CD14-positive monocyte (primary cell): ENCODE results near the gene NPEPL1. TPM values are rescaled to one million over a fixed set of nuclear protein-coding genes. Genes with fewer than 3 reads are reported as not detected.
A peak's percentile ranks its signal among the peaks of the same experiment; 100 is the strongest.

Source experiments
- DNase-seq, 3 donors: peaks; one replicate each; pipeline ENCODE4 v3.0.0-alpha.2; 2011 to 2022
- H2AFZ ChIP-seq: 2 replicates; pipeline ENCODE4 v1.6.0; 2012; ENCODE audit warnings: mild to moderate bottlenecking, low read depth, low read length, inconsistent platforms; ENCODE audit not compliant: insufficient read depth, poor library complexity, severe bottlenecking
- H3K27ac ChIP-seq, 2 donors: 1 replicate in 1 of 2; 2 replicates in 1 of 2; pipeline ENCODE4 v1.5.1; 2012 to 2013; ENCODE audit warnings: low read length in 2 of 2, control low read depth in 1 of 2, inconsistent platforms in 1 of 2, low read depth in 1 of 2, mild to moderate bottlenecking in 1 of 2
- H3K27me3 ChIP-seq, 2 donors: one replicate each; pipeline versions ENCODE4 v1.6.0 to v1.6.1; 2011 to 2013; ENCODE audit warnings: low read length in 2 of 2; ENCODE audit not compliant: control insufficient read depth in 2 of 2, insufficient read depth in 2 of 2
- H3K36me3 ChIP-seq, 2 donors: replicated peaks in 1 of 2; 1 replicate in 1 of 2; 2 replicates in 1 of 2; pipeline versions ENCODE4 v1.5.1 to v1.6.1; 2012 to 2013; ENCODE audit warnings: low read length in 2 of 2, control low read depth in 1 of 2, inconsistent platforms in 1 of 2, mild to moderate bottlenecking in 1 of 2; ENCODE audit not compliant: insufficient read depth in 2 of 2, control insufficient read depth in 1 of 2
- H3K4me1 ChIP-seq, 2 donors: 1 replicate in 1 of 2; 2 replicates in 1 of 2; pipeline versions ENCODE4 v1.5.1 to v1.6.1; 2012 to 2013; ENCODE audit warnings: low read length in 2 of 2, control low read depth in 1 of 2, inconsistent platforms in 1 of 2, mild to moderate bottlenecking in 1 of 2, moderate library complexity in 1 of 2; ENCODE audit not compliant: insufficient read depth in 2 of 2, control insufficient read depth in 1 of 2
- H3K4me2 ChIP-seq: replicated peaks from 2 replicates; pipeline ENCODE3; 2012; ENCODE audit warnings: low read length, moderate library complexity, mild to moderate bottlenecking; ENCODE audit not compliant: poor library complexity, severe bottlenecking; ENCODE audit errors: extremely low read depth
- H3K4me3 ChIP-seq, 3 experiments: fragments of 200-600 bp in 1 of 3; sonication (generic) in 1 of 3; replicated peaks in 1 of 3; 1 replicate in 2 of 3; 2 replicates in 1 of 3; pipeline ENCODE4 v1.5.1; 2011 to 2013; ENCODE audit warnings: low read length in 3 of 3, mild to moderate bottlenecking in 3 of 3, control low read depth in 2 of 3, low read depth in 2 of 3, inconsistent platforms in 1 of 3, moderate library complexity in 1 of 3
- H3K79me2 ChIP-seq: 2 replicates; pipeline ENCODE4 v1.6.0; 2012; ENCODE audit warnings: mild to moderate bottlenecking, control low read depth, inconsistent platforms, low read length, moderate library complexity; ENCODE audit not compliant: insufficient read depth
- H3K9ac ChIP-seq: 2 replicates; pipeline ENCODE4 v1.6.0; 2017; ENCODE audit warnings: low read length, mild to moderate bottlenecking; ENCODE audit not compliant: insufficient read depth, poor library complexity, severe bottlenecking
- H3K9me3 ChIP-seq, 2 donors: replicated peaks in 1 of 2; 1 replicate in 1 of 2; 2 replicates in 1 of 2; pipeline versions ENCODE4 v1.5.1 to v1.6.1; 2012 to 2013; ENCODE audit warnings: low read length in 2 of 2, control low read depth in 1 of 2; ENCODE audit not compliant: control insufficient read depth in 1 of 2, insufficient read depth in 1 of 2
- H4K20me1 ChIP-seq: 2 replicates; pipeline ENCODE4 v1.6.0; 2012; ENCODE audit warnings: mild to moderate bottlenecking, low read length, control low read depth, moderate library complexity; ENCODE audit not compliant: insufficient read depth
- H3K27ac Mint-ChIP-seq, 7 donors: one replicate each; pipeline ENCODE4 v1.8.0; 2020; ENCODE audit warnings: mild to moderate bottlenecking in 7 of 7, mixed read lengths in 7 of 7, moderate library complexity in 6 of 7, inconsistent platforms in 2 of 7
- H3K27me3 Mint-ChIP-seq, 3 donors: one replicate each; pipeline ENCODE4 v1.8.0; 2021 to 2022; ENCODE audit warnings: low read depth in 3 of 3, mild to moderate bottlenecking in 3 of 3, mixed read lengths in 3 of 3, moderate library complexity in 3 of 3, inconsistent platforms in 1 of 3
- H3K36me3 Mint-ChIP-seq, 2 donors: one replicate each; pipeline ENCODE4 v1.8.0; 2020; ENCODE audit warnings: mixed read lengths in 2 of 2, inconsistent platforms in 1 of 2, mild to moderate bottlenecking in 1 of 2
- H3K4me1 Mint-ChIP-seq: one replicate; pipeline ENCODE4 v1.8.0; 2020; ENCODE audit warnings: mild to moderate bottlenecking, mixed read lengths
- H3K4me3 Mint-ChIP-seq, 2 donors: one replicate each; pipeline ENCODE4 v1.8.0; 2020; ENCODE audit warnings: mild to moderate bottlenecking in 2 of 2, mixed read lengths in 2 of 2, moderate library complexity in 1 of 2
- H3K9me3 Mint-ChIP-seq, 7 donors: one replicate each; pipeline ENCODE4 v1.8.0; 2020 to 2022; ENCODE audit warnings: mixed read lengths in 7 of 7, mild to moderate bottlenecking in 6 of 7, moderate library complexity in 6 of 7, inconsistent platforms in 2 of 7
- CTCF ChIP-seq: fragments of 200-600 bp; IDR thresholded peaks from one replicate; pipeline ENCODE4 v1.8.0; 2022; ENCODE audit warnings: antibody characterized with exemption, mild to moderate bottlenecking
- WGBS: methylation state at CpG from one replicate; pipeline ENCODE4 v1.1.5; 2013; ENCODE audit warnings: missing lambda C conversion rate; ENCODE audit not compliant: insufficient coverage; 5-methylcytosine and 5-hydroxymethylcytosine counted together
- intact Hi-C, 2 donors: fragments of 100-400 bp; cut with micrococcal nuclease; formaldehyde crosslinking; loops; one replicate each; pipeline versions ENCODE4 v1.15.0 to v1.15.1; 2023
- polyA plus RNA-seq, 3 donors: library from polyadenylated mRNA; depleted of rRNA in 1 of 3; unstranded in 2 of 3; stranded (reverse) in 1 of 3; fragments of 300-500 nt in 2 of 3; fragments of >200 nt in 1 of 3; fragmentation: Illumina TruSeq in 2 of 3; gene quantifications; 1 replicate in 2 of 3; 2 replicates in 1 of 3; pipeline ENCODE4 v1.2.3, GENCODE V29; 2012 to 2021

Gene NPEPL1
- polyA plus RNA-seq, 3 donors = 37.6 to 109 (median 39.6) TPM

GRCh38 chr20:58753267-58753921 is 60.8 kb downstream of the NPEPL1 start:
- no peak overlapping the region for H3K4me2 ChIP-seq
- no peak overlapping the region for H3K4me3 ChIP-seq
- no peak overlapping the region for H2AFZ ChIP-seq
- intact Hi-C loops = no loop called here
- H3K79me2 ChIP-seq = no peaks in the 10 kb centered on the region
- Mint-ChIP-seq H3K27ac (no peak overlapping the region), H3K4me3 (peak overlapping the region in 1 of 2 donors; percentile 22), H3K9me3 (no peaks in the 10 kb centered on the region), H3K4me1 (no peaks in the 10 kb centered on the region), H3K27me3 (peaks cover 4 to 22% (median 11%) of the 10 kb centered on the region in 3 donors), H3K36me3 (no peaks in the 10 kb centered on the region)
- no peaks in the 10 kb centered on the region for H3K36me3 ChIP-seq
- no peaks in the 10 kb centered on the region for H3K9me3 ChIP-seq
- no peak for DNase-seq
- no peak overlapping the region for H3K9ac ChIP-seq
- no peak for TF ChIP-seq CTCF
- peaks cover 0 to 2% of the 10 kb centered on the region in 2 donors for H3K27me3 ChIP-seq
- WGBS = 78% methylated on average over 8 of the region's 14 CpGs
- no peaks in the 10 kb centered on the region for H3K4me1 ChIP-seq
- H4K20me1 ChIP-seq = no peaks in the 10 kb centered on the region
- no peak overlapping the region for H3K27ac ChIP-seq

DNA sequence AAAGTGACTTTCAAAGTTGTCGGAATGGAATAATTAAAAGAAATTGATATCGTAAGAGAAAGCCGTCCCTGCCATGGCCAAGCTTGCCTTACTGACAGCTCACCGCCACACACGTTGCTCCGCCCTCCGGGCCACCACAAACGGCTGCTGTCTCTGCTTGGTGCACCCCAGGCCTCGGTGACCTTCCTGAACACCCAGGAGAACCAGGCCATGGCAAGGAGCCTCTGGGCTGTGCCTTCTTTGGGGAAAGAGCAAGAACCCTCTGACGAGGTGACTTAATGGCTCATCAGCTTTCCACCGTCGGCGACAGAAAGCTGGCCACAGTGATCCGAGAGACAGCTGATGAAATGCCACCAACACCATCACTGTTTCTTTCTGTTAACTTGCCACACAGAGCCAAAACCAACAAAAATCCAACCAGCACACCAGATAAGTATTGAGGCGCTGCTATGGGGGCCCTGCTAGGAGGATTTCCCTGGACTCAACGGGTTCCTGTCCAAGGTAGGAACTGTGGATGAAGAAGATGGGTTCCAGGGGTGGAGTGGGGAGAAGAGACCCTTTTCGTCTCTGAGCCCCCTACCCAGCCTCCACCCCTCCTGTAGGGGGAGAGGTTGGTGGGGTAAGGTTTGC is 61.4 kb downstream of the NPEPL1 start:
- H3K4me3 Mint-ChIP-seq = no peak overlapping the region
- H3K27ac ChIP-seq = no peak overlapping the region
- H3K4me3 ChIP-seq = no peak overlapping the region
- no peaks in the 10 kb centered on the region for H3K79me2 ChIP-seq
- H3K27me3 Mint-ChIP-seq = peaks cover 4 to 21% (median 11%) of the 10 kb centered on the region in 3 donors
- no peaks in the 10 kb centered on the region for H3K9me3 ChIP-seq
- H3K27ac Mint-ChIP-seq = no peak overlapping the region
- 91% methylated on average over 14 of the region's 17 CpGs for WGBS
- H3K36me3 ChIP-seq = no peaks in the 10 kb centered on the region
- TF ChIP-seq CTCF = no peak
- peaks cover 0 to 5% of the 10 kb centered on the region in 2 donors for H3K27me3 ChIP-seq
- H4K20me1 ChIP-seq = no peaks in the 10 kb centered on the region
- H2AFZ ChIP-seq = no peak overlapping the region
- H3K4me1 ChIP-seq = no peaks in the 10 kb centered on the region
- H3K4me1 Mint-ChIP-seq = no peaks in the 10 kb centered on the region
- no peak overlapping the region for H3K4me2 ChIP-seq
- DNase-seq = no peak
- no peaks in the 10 kb centered on the region for H3K36me3 Mint-ChIP-seq
- H3K9me3 Mint-ChIP-seq = no peaks in the 10 kb centered on the region
- no peak overlapping the region for H3K9ac ChIP-seq
- intact Hi-C loops = no loop called here
